HFFc6 (cell line): Measurements from ENCODE around the gene EFCAB3. TPM values are rescaled to one million over a fixed set of nuclear protein-coding genes. Genes with fewer than 3 reads are reported as not detected.
"Not testable (repeated sequence)": the region's sequence is repeated elsewhere in the genome, so short reads cannot be mapped to it uniquely, and the experiment has no call there.

ENCODE experiments used
- DNase-seq: peaks from one replicate; pipeline ENCODE4 v3.0.0-alpha.2; 2018
- H3K27ac Mint-ChIP-seq: 2 replicates; pipeline ENCODE4 v1.8.0; 2020; ENCODE audit warnings: mild to moderate bottlenecking, mixed read lengths
- H3K27me3 Mint-ChIP-seq: 2 replicates; pipeline ENCODE4 v1.8.0; 2021; ENCODE audit warnings: mild to moderate bottlenecking, moderate library complexity, mixed read lengths; ENCODE audit not compliant: insufficient read depth
- H3K36me3 Mint-ChIP-seq: 2 replicates; pipeline ENCODE4 v1.8.0; 2021; ENCODE audit warnings: low read depth, mixed read lengths
- H3K4me1 Mint-ChIP-seq: 2 replicates; pipeline ENCODE4 v1.8.0; 2020; ENCODE audit warnings: low read depth, mixed read lengths
- H3K4me3 Mint-ChIP-seq: 2 replicates; pipeline ENCODE4 v1.8.0; 2020; ENCODE audit warnings: mild to moderate bottlenecking, moderate library complexity, mixed read lengths
- H3K9me3 Mint-ChIP-seq: 2 replicates; pipeline ENCODE4 v1.8.0; 2020; ENCODE audit warnings: mild to moderate bottlenecking, mixed read lengths
- CTCF ChIP-seq: fragments of 200-600 bp; sonication (generic); IDR thresholded peaks from 2 replicates; pipeline ENCODE4 v1.5.0; 2021; ENCODE audit warnings: antibody characterized with exemption, mild to moderate bottlenecking
- total RNA-seq, 6 experiments: library from RNA; stranded (reverse); fragmentation: NEBNext Ultra II Directional; extraction: Animal tissue kit (Norgen Biotek cat#: 25700); gene quantifications; 2 replicates in 1 of 6; 3 replicates in 5 of 6; pipeline ENCODE4 v1.2.3, GENCODE V29; 2021

The EFCAB3 gene
- total RNA-seq, 6 experiments from 2014 or later, result not detected

GRCh38 chr17:62456016-62456415 lies 75.7 kb downstream of the EFCAB3 start:
- Mint-ChIP-seq H3K36me3 (peaks cover 5% of the 10 kb centered on the region; the same call in 1 of the 2 replicates), H3K27ac (no peak overlapping the region), H3K4me1 (no peaks in the 10 kb centered on the region), H3K4me3 (no peak overlapping the region), H3K9me3 (no peaks in the 10 kb centered on the region), H3K27me3 (peaks cover 1% of the 10 kb centered on the region; the same call in 1 of the 2 replicates)
- TF ChIP-seq CTCF, result no peak
- DNase-seq, result no peak

GRCh38 chr17:62458483-62458882 lies 78.1 kb downstream of the EFCAB3 start:
- not testable (repeated sequence) for H3K27ac Mint-ChIP-seq, H3K9me3 Mint-ChIP-seq, H3K36me3 Mint-ChIP-seq, H3K27me3 Mint-ChIP-seq, H3K4me3 Mint-ChIP-seq, H3K4me1 Mint-ChIP-seq, DNase-seq

GRCh38 chr17:62464422-62464821 lies 84.1 kb downstream of the EFCAB3 start:
- H3K27ac Mint-ChIP-seq, H3K9me3 Mint-ChIP-seq, DNase-seq, H3K4me3 Mint-ChIP-seq, H3K27me3 Mint-ChIP-seq, H3K4me1 Mint-ChIP-seq, H3K36me3 Mint-ChIP-seq: not testable (repeated sequence)

GRCh38 chr17:62465271-62465670 lies 84.9 kb downstream of the EFCAB3 start:
- not testable (repeated sequence) for H3K36me3 Mint-ChIP-seq, H3K27ac Mint-ChIP-seq, H3K4me1 Mint-ChIP-seq, DNase-seq, H3K9me3 Mint-ChIP-seq, H3K4me3 Mint-ChIP-seq, H3K27me3 Mint-ChIP-seq

Other genes starting within 250 kb of the EFCAB3 start
- gene METTL2A, start 43.3 kb downstream of the EFCAB3 start, total RNA-seq, result 10 to 100 TPM; 19.7 to 22.9 (median 21.1) TPM
- 10 to 100 TPM; 29.0 to 40.9 (median 38.6) TPM for gene TLK2, start 98.3 kb downstream of the EFCAB3 start, total RNA-seq
- 100 to 1,000 TPM; 255 to 313 (median 279) TPM for gene MRC2, start 247.1 kb downstream of the EFCAB3 start, total RNA-seq